DMS114 treated with DMSO at 0.1 percent for 48 hours (cell line): ENCODE results near the gene HSPG2.

Source experiments
- DNase-seq: peaks from one replicate; lab custom pipeline; 2025; ENCODE audit not compliant: unreplicated experiment; lab: John Stamatoyannopoulos, UW

HSPG2 gene

GRCh38 chr1:21901473-21901847 lies 35.6 kb downstream of the HSPG2 start:
- no peak for DNase-seq

GRCh38 chr1:21900766-21901472 lies 36.2 kb downstream of the HSPG2 start:
- no peak for DNase-seq

DNA sequence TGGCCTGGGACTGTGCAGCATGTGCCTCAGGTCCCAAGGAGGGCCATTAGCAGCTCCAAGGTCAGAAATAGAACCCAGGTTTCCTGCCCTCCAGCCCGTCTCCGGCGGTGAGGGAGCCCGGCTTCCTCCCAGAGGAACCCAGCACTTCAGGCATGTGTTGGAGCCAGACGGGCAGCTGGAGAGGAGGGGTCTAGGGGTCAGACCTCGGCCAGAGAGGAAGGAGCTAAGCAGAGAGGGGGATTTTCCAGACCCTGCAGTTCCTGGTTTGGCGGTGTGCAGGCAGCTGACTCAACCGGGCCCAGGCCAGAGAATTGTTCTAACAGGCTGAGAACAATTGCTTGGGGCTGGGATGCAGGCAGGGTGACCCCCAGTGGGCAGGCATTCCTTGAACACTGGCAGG lies 37.1 kb downstream of the HSPG2 start:
- no peak for DNase-seq

DNA sequence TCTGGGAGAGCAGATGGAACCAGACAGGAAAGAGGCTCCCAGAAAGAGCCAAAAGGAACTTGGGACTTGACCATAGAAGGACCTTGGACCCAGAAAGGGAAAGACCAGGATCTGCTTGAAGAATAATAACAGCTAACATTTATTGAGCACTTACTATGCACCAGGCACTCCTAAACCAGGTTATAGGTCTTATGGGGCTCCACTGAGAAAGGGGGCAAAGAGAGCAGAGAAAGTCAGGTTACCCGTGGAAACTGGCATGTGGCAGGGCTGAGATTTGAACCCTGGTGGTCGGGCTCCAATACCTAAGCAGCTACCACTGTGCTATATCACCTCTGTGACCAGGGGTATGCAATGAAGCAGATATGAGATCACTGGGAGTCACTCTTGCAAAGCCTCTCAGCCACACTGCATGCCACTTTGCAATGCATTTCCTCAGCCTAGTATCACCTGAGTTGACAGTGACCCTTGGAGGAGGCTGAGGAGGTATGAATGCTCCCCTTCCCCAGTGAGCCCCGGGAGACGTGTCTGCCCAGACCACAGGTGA lies 37.8 kb downstream of the HSPG2 start:
- no peak for DNase-seq

DNA sequence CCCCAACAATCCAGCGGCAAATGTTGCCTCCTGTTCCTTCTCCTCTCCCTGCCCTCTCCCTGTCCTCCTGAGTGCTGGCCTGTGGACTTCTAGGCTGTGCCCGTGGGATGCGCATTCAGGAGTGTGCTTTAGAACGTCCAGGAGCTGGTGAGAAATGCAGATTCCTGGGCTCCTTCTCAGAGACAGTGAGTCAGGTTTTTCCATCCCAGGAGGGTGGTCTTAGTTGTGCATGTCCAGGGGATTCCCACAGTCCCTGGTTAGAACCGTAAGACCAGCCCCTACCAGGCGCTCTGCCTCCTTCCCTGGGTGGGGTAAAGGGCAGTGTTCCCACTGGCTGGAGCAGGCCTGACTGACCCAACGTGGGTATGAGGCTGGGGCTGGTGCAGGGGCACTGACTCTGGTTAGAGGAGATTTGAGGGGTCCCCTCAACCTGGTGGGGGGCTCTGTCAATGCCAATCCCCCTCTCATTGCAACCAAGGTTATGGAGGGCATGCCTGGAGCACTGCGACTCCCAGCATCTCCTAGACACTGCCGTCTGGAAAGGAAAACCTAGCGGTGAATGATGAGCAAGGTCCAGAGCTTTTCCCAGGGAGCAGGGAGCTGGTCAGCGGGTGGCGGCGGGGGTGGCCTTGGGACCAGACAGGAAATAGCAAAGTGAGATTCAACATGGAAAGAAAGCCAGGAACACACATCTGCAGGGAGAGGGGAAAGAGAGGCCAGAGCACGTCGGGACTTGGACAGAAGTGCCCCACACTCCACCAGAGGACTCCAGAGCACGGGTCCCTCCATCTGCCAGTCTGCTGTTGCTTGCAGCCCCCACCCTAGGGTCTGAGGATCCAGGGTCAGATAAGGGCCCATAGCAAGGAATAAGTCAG lies 38.5 kb downstream of the HSPG2 start:
- no peak for DNase-seq

DNA sequence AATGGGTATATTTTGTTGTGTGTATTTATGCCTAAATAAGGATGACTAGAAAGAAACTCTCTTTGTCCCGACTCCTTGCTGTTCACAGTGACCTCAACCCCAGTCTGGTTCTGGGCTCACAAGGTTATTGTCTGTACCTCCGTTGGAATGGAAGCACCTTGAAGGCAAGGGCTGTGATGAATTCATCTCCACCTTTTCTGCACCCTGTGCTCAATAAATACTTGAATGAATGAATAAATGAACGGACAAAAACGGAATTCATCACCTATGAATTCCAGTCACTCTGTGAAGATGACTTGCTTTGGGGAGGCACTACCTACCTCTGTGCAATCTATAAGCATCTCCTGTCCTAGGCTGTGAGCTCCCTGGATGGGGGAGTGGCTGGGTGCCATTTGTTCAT lies 39.3 kb downstream of the HSPG2 start:
- no peak for DNase-seq

DNA sequence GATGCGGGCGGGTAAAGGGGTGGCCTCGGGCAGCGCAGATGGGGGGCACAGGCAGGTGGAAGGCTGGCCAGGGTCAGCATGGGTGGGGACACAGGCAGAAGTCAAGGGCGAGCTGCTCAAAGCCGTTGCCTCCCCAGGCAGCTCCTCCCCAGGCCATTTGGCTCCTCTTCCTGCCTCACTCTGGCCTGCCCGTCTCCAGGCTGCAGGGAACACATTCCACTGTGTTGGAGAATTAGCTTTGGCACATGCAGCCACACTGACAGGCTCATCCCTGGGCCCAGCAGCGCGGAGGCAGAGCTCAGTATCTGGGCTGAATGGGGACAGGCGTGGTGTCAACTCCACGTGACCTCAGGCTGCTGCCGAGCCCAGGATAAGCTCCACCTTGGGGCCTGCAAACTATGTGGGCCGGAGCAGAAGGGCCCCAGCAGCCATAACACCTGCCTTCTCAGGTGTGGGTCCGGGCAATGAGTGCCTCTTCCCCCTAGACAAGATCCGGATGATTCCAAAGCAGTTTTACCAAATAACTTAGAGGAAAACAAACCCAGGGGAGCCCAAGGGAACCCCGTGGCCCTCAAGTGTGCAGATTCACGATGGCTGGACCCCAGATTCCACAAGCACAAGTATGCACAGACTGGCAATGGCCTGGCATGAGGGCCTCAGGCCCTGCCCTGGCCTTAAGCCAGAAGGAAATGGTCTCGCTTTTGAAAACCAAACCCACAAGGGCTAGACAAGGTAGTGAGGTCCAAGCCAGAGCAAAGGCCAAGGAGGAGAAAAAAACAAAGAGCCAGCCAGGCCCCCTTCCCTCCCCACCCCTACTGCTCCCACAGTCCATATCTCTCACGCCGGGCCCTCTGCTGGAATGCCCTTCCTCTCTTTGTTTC lies 40.2 kb downstream of the HSPG2 start:
- no peak for DNase-seq

- DNase-seq, result no peak
These were observed 41.1 kb downstream of the HSPG2 start for GRCh38 chr1:21896026-21896425.

DNA sequence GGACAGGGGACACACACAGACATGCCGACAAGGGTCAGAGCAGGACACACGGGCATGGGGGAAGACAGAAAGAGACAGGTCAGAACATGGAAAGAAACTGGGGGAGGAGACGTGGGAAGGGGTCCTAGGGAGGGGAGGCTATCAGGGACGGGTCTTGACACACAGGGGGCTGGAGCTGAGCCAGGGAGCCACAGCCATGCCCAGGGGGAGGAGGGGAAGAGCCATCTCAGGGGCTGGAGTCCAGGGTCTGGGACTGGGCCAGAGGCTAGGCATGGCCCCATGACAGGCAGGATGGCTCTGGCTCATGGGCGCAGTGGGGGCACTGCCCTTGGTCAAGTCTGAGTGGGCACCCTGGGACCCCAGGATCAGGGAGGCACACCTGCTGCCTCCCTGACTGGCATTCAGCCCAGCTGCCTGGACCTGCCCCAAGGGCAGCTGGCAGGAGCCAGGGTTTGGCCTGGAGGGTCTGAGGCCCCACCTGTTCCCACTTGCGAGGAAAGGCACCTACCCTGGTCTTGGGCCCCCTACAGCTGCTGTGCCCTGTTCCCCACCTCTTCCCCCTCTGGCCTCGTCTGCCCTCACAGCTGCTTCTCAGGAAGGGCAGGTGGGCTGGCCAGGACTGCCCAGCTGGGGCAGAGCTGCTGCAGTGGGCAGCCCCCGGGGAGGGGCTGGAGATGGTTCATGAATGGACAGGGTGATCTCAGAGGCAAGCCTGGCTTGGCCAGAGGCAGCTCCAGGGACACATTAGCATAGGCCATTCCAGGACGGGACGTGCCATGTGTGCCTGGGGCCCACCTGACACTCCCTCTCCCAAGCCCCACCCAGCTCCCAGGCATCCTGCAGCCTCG lies 42.9 kb downstream of the HSPG2 start:
- no peak for DNase-seq

- no peak for DNase-seq
These were observed 43.9 kb downstream of the HSPG2 start for GRCh38 chr1:21893046-21893805.

GRCh38 chr1:21891621-21892479 lies 45.3 kb downstream of the HSPG2 start:
- DNase-seq, result no peak

- no peak for DNase-seq
These were observed 46.0 kb downstream of the HSPG2 start for GRCh38 chr1:21891081-21891480.

GRCh38 chr1:21888500-21888899 lies 48.6 kb downstream of the HSPG2 start:
- no peak for DNase-seq

DNA sequence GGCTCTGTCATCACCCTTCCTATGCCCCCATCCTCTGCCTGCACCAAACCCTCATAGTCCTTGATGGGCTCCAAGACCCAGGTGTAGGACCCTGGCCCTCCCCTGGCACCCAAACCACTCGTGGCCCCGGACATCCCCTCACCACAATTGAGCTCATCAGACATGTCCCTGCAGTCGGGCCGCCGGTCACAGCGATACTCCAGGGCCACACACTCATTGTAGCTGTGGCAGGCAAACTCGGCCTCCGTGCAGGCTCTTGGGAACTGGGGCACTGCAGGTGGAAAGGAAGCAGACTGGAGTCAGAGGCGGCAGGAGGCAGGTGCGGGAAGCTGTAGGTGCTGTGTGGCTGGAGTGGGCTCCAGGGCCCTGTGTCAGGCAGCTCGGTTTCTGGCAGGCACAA lies 49.3 kb downstream of the HSPG2 start:
- DNase-seq, result no peak

- no peak for DNase-seq
These were observed 49.8 kb downstream of the HSPG2 start for GRCh38 chr1:21887216-21887736.

GRCh38 chr1:21886486-21887215 lies 50.5 kb downstream of the HSPG2 start:
- DNase-seq, result no peak

- DNase-seq, result no peak
These were observed 51.7 kb downstream of the HSPG2 start for GRCh38 chr1:21885236-21886037.
